Measurements from ENCODE around the gene RASSF8.

Gene RASSF8

GRCh38 chr12:25960961-25961360 lies 2.5 kb downstream of the RASSF8 start:
- H3K4me3 ChIP-seq (ENCODE audit: low read length) = peak overlapping the region; percentile 76
- DNase-seq (ENCODE audit: low read depth) = no peak
- TF ChIP-seq CTCF (conservative IDR thresholded peaks at IDR 0.05; ENCODE audit: low read length) = no peak

- TF ChIP-seq CTCF (conservative IDR thresholded peaks at IDR 0.05; ENCODE audit: low read length) = no peak
- H3K4me3 ChIP-seq (ENCODE audit: low read length) = no peak overlapping the region
- peak; percentile 73 for DNase-seq (ENCODE audit: low read depth)
These were observed 4.5 kb downstream of the RASSF8 start for GRCh38 chr12:25962932-25963525.

GRCh38 chr12:25965682-25966081 lies 7.2 kb downstream of the RASSF8 start:
- DNase-seq (ENCODE audit: low read depth) = no peak
- H3K4me3 ChIP-seq (ENCODE audit: low read length) = no peak overlapping the region
- no peak for TF ChIP-seq CTCF (conservative IDR thresholded peaks at IDR 0.05; ENCODE audit: low read length)

- no peak for DNase-seq (ENCODE audit: low read depth)
- no peak for TF ChIP-seq CTCF (conservative IDR thresholded peaks at IDR 0.05; ENCODE audit: low read length)
These were observed 11.6 kb downstream of the RASSF8 start for GRCh38 chr12:25970082-25970481.

GRCh38 chr12:25970916-25971653 lies 12.6 kb downstream of the RASSF8 start:
- DNase-seq (ENCODE audit: low read depth) = no peak
- peak; percentile 40 for TF ChIP-seq CTCF (conservative IDR thresholded peaks at IDR 0.05; ENCODE audit: low read length)
- H3K4me3 ChIP-seq (ENCODE audit: low read length) = no peak overlapping the region

More at GRCh38 chr12:25970082-25970481, 11.6 kb downstream of the RASSF8 start:
- H3K4me3 ChIP-seq (ENCODE audit: low read length) = no peak overlapping the region

- DNase-seq (ENCODE audit: low read depth) = peak; percentile 50
- no peak overlapping the region for H3K4me3 ChIP-seq (ENCODE audit: low read length)
- no peak for TF ChIP-seq CTCF (conservative IDR thresholded peaks at IDR 0.05; ENCODE audit: low read length)
These were observed 13.2 kb downstream of the RASSF8 start for GRCh38 chr12:25971654-25972041.

- no peak for TF ChIP-seq CTCF (conservative IDR thresholded peaks at IDR 0.05; ENCODE audit: low read length)
- H3K4me3 ChIP-seq (ENCODE audit: low read length) = no peak overlapping the region
- DNase-seq (ENCODE audit: low read depth) = peak; percentile 68
These were observed 14.3 kb downstream of the RASSF8 start for GRCh38 chr12:25972783-25973182.
